ENCODE measurements around the gene SCYL3. TPM values are rescaled to one million over a fixed set of nuclear protein-coding genes. Genes with fewer than 3 reads are reported as not detected.
A peak's percentile ranks its signal among the peaks of the same experiment; 100 is the strongest.

The SCYL3 gene
- polyA plus RNA-seq, 1 experiment: 9.8 TPM

DNA sequence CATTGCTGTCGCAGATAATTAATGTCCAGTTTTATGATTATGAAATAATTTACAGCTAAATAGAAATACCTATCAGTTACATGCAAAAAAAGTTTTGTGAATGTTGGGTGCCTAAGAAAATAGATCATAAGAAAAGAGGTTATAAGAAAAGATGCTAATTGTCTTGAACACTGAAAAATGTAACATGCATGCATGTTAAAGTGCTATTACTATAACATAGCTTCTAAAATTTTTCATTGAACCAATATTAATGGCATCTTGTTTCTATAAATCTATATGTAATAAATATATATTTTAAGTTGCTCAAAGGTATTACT lies 35.5 kb upstream of the SCYL3 start:
- Histone ChIP-seq H3K4me3 (ENCODE audit: low read depth, low read length) (no peak overlapping the region), H3K27ac (ENCODE audit: low read depth, low read length) (no peak overlapping the region), H3K9me3 (ENCODE audit: control insufficient read depth, insufficient read depth, low read length) (no peaks in the 10 kb centered on the region), H3K27me3 (ENCODE audit: control insufficient read depth, insufficient read depth, low read length) (no peaks in the 10 kb centered on the region)
- no peak for DNase-seq (ENCODE audit: low read depth, low spot score)
- no peak for TF ChIP-seq CTCF (IDR thresholded peaks at IDR 0.05; ENCODE audit: low read depth, low read length)
- POLR2A ChIA-PET: interaction anchor here (0.7 kb wide), 1 partner anchor 74 kb away, joined by 9 read pairs; no protein-coding TSS in a partner anchor
- CTCF ChIA-PET: interaction anchor here (0.5 to 1.7 kb wide), 40 partner anchors 10 to 1029 kb away, joined by 3 to 14 read pairs (median 4); partner anchors contain the start of gene KIFAP3

- Histone ChIP-seq H3K27me3 (ENCODE audit: control insufficient read depth, insufficient read depth, low read length) (no peaks in the 10 kb centered on the region), H3K9me3 (ENCODE audit: control insufficient read depth, insufficient read depth, low read length) (no peaks in the 10 kb centered on the region), H3K4me3 (ENCODE audit: low read depth, low read length) (no peak overlapping the region), H3K27ac (ENCODE audit: low read depth, low read length) (no peak overlapping the region)
- ChIA-PET POLR2A (interaction anchor here (0.7 kb wide), 1 partner anchor 74 kb away, joined by 9 read pairs; no protein-coding TSS in a partner anchor), CTCF (interaction anchor here (0.5 to 1.7 kb wide), 48 partner anchors 9 to 1775 kb away, joined by 3 to 14 read pairs (median 4); partner anchors contain the start of gene KIFAP3)
- peak; percentile 16 for DNase-seq (ENCODE audit: low read depth, low spot score)
- peak; percentile 75 for TF ChIP-seq CTCF (IDR thresholded peaks at IDR 0.05; ENCODE audit: low read depth, low read length)
These were observed 34.9 kb upstream of the SCYL3 start for GRCh38 chr1:169928438-169929209.

DNA sequence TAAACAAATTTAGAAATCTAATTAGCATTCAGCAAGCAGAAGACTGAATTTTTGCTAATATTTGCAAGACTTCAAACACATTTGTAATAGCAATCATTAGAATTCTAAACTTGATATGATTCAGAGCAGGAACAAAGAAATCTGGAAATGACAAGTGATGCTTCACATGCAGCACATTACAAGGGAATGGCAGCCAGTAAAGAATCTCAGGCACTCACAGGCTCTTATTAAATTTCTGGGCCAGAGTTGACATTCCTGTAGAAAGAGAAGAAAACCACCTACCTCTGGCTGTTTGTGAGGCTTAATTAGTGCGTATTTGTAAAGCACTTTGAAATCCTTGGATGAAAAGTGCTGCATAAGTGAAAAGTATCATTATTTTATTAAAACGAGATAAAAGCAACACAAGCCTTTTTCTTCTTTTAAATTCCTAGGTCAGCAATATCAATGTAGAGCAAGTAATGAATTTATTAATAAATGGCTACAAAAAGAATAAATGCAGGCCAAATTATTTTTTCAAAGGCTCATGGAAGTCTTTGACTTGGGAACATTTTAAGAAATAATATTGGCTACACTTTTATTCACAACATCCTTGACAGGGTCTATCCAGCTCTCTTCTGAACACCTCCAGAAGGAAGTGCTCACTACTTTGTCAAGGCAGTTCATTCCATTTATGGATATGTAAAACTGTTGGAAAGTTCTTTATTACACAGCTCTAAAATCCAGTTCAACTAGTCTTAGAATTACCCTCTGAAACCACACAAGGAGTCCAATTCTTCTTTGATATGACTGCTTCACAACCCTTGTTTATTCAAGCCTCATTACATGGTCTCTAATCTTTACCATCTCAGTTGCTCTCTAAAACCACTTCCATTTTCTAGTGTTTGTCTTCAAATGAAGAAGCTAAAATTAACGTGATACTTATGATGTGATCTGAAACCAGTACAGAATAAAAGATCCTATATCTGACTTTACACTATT lies 32.1 kb upstream of the SCYL3 start:
- H3K27ac ChIP-seq (ENCODE audit: low read depth, low read length): no peak overlapping the region
- no peak for TF ChIP-seq CTCF (IDR thresholded peaks at IDR 0.05; ENCODE audit: low read depth, low read length)
- no peak for DNase-seq (ENCODE audit: low read depth, low spot score)
- H3K27me3 ChIP-seq (ENCODE audit: control insufficient read depth, insufficient read depth, low read length): no peaks in the 10 kb centered on the region
- no peak overlapping the region for H3K4me3 ChIP-seq (ENCODE audit: low read depth, low read length)
- H3K9me3 ChIP-seq (ENCODE audit: control insufficient read depth, insufficient read depth, low read length): no peaks in the 10 kb centered on the region
- ChIA-PET POLR2A (no interaction called here), CTCF (interaction anchor here (0.6 kb wide), 1 partner anchor 1004 kb away, joined by 3 read pairs; no protein-coding TSS in a partner anchor)

GRCh38 chr1:169924829-169925228 lies 31.1 kb upstream of the SCYL3 start:
- no peaks in the 10 kb centered on the region for H3K9me3 ChIP-seq (ENCODE audit: control insufficient read depth, insufficient read depth, low read length)
- TF ChIP-seq CTCF (IDR thresholded peaks at IDR 0.05; ENCODE audit: low read depth, low read length): no peak
- no peak for DNase-seq (ENCODE audit: low read depth, low spot score)
- no peak overlapping the region for H3K27ac ChIP-seq (ENCODE audit: low read depth, low read length)
- H3K27me3 ChIP-seq (ENCODE audit: control insufficient read depth, insufficient read depth, low read length): no peaks in the 10 kb centered on the region
- CTCF ChIA-PET: no interaction called here
- no peak overlapping the region for H3K4me3 ChIP-seq (ENCODE audit: low read depth, low read length)
- POLR2A ChIA-PET: no interaction called here

Data from AG04450 (cell line).